ENCODE data around the gene AFF1. TPM values are rescaled to one million over a fixed set of nuclear protein-coding genes. Genes with fewer than 3 reads are reported as not detected.

The AFF1 gene
- total RNA-seq, 1 donor from 2014 or later, result 99.9 TPM

DNA sequence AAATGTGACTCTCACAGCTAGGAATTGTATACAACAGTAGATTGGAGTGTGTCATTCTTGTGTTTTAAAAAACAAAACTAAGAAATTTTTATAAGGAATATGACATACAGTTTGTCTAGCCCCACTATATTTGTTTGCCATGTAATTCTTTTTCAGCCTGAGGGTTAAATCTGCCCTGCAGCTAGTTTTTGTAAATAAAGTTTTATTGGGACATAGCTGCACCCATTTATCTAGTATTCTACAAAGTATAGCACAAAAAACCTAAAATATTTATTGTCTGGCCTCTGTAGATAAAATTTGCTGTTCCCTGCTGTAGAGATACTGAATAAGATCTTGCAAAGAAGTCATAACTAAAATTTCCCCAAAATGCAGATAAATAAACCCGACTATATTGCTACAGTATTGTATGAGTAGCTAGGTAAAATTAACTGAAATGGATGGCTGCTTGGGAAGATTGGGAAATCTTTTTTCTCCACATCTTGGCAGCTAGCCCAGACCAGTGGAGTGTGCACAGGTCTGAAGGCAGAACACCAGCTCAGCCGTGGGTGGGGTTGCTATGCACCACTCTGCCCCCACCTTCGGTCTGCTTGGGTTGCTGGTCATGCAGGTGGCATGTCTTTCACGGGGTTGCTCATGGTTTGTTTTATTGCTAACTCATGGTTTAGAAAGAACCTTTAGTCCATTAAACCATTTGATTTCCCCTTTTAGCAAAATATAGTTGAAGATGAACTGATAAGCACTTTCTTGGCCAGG is 157.8 kb downstream of the AFF1 start:
- H3K4me1 ChIP-seq, result peaks cover 43% of the 10 kb centered on the region
- H3K9me3 ChIP-seq, result no peaks in the 10 kb centered on the region
- no peak overlapping the region for H3K4me3 ChIP-seq
- no peaks in the 10 kb centered on the region for H3K27me3 ChIP-seq
- H3K27ac ChIP-seq, result no peak overlapping the region
- peaks cover 0 to 5% of the 10 kb centered on the region in 2 donors for H3K36me3 ChIP-seq
- intact Hi-C loops (cut with DNase I), result loop anchor here (5.0 kb wide), 1 partner anchor 170 kb away; no protein-coding TSS in a partner anchor
- TF ChIP-seq POLR2AphosphoS5 (IDR thresholded peaks at IDR 0.05; ENCODE audit: insufficient read depth in 1 of 2, low read depth in 1 of 2) (no peak), POLR2A (IDR thresholded peaks at IDR 0.05) (no peak)
- TF ChIP-seq, protein P1, sequence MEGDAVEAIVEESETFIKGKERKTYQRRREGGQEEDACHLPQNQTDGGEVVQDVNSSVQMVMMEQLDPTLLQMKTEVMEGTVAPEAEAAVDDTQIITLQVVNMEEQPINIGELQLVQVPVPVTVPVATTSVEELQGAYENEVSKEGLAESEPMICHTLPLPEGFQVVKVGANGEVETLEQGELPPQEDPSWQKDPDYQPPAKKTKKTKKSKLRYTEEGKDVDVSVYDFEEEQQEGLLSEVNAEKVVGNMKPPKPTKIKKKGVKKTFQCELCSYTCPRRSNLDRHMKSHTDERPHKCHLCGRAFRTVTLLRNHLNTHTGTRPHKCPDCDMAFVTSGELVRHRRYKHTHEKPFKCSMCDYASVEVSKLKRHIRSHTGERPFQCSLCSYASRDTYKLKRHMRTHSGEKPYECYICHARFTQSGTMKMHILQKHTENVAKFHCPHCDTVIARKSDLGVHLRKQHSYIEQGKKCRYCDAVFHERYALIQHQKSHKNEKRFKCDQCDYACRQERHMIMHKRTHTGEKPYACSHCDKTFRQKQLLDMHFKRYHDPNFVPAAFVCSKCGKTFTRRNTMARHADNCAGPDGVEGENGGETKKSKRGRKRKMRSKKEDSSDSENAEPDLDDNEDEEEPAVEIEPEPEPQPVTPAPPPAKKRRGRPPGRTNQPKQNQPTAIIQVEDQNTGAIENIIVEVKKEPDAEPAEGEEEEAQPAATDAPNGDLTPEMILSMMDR (IDR thresholded peaks at IDR 0.05), result no peak
- DNase-seq (ENCODE audit: extremely low spot score in 2 of 2), result no peak

DNA sequence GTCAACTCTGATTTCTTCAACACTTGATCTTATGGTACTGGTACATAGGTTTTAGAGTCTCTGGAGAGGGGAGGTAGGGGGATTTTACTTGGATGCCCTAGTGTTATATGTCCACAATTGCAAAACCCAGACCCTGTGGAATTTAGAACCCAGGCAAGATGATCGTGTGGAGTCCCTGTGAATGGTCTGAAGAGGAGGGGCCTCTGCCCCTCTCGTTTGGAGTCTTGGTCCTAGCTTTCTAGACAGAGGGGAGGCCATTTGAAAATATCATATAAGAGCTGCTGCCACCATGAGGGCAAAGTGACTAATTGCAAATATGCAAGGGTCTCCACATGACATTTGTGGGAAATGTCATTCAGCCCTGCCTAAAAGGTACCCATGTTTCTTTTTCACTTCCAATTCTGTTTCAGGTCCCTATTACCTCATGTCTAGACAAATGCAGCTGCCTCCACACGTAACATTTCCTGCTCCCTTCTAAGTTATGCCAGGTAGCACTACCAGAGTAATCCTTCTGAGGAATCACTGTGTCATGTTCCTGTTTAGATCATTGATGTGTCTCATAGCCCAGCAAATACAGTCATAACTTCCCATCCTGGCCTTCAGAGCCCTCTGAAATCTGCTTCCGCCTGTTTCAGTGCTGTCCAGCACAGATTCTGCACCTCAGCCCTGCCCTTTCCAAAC is 158.8 kb downstream of the AFF1 start:
- Histone ChIP-seq H3K4me3 (no peak overlapping the region), H3K9me3 (no peaks in the 10 kb centered on the region), H3K36me3 (peaks cover 0 to 5% of the 10 kb centered on the region in 2 donors), H3K4me1 (peaks cover 37% of the 10 kb centered on the region), H3K27ac (no peak overlapping the region), H3K27me3 (no peaks in the 10 kb centered on the region)
- TF ChIP-seq POLR2A (IDR thresholded peaks at IDR 0.05) (no peak), POLR2AphosphoS5 (IDR thresholded peaks at IDR 0.05; ENCODE audit: insufficient read depth in 1 of 2, low read depth in 1 of 2) (no peak)
- TF ChIP-seq, protein P1 (IDR thresholded peaks at IDR 0.05), result peak in 2 of 3 experiments; percentile 26 to 50
- intact Hi-C loops (cut with DNase I), result loop anchor here (5.0 kb wide), 1 partner anchor 171 kb away; no protein-coding TSS in a partner anchor
- no peak for DNase-seq (ENCODE audit: extremely low spot score in 2 of 2)

DNA sequence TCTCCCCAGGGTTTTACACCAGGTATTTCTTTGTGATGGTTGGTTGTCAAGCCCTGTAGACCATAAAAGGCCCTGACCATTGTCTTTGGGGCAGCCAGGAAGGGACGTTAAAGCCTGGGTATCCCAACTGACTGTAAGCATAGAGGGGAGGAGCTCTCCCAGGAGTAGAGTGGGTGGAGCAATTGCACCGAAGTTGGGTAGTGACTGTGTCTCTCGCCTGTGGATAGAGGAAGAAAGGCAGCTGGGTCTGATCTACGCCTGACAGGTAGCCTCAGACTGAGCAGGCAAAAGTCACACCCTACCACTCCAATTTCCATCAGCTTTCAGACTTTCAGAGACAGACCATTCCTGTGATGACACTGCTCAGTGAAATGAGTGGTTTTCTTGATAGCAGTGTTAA is 162.3 kb downstream of the AFF1 start:
- Histone ChIP-seq H3K36me3 (no peaks in the 10 kb centered on the region), H3K4me3 (no peak overlapping the region), H3K27ac (no peak overlapping the region), H3K9me3 (no peaks in the 10 kb centered on the region), H3K27me3 (no peaks in the 10 kb centered on the region), H3K4me1 (peaks cover 24% of the 10 kb centered on the region)
- intact Hi-C loops (cut with DNase I), result no loop called here
- no peak for DNase-seq (ENCODE audit: extremely low spot score in 2 of 2)
- TF ChIP-seq POLR2A (IDR thresholded peaks at IDR 0.05) (no peak), POLR2AphosphoS5 (IDR thresholded peaks at IDR 0.05; ENCODE audit: insufficient read depth in 1 of 2, low read depth in 1 of 2) (no peak)
- TF ChIP-seq, protein P1 (IDR thresholded peaks at IDR 0.05), result no peak

DNA sequence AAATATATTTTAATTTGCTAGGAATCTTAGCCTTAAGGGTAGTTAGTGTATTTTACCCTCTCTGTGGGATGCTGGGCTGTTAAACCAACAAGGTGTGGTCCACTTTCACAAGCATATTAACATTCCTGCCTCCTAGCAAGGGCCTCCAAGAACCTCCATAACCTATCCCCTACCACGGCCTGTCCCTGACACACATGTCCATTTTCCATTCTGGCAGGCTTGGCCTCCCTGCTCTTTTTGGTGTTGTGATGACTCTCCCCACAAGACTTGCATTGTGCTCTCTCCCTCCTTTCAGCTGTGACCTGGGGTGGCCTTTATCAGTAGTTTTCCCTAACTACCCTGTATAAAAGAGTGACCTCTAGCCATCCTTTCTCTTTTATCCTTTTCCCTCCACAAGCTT is 165.4 kb downstream of the AFF1 start:
- no peak overlapping the region for H3K4me3 ChIP-seq
- no peak for TF ChIP-seq POLR2A (IDR thresholded peaks at IDR 0.05)
- TF ChIP-seq, protein P1 (IDR thresholded peaks at IDR 0.05), result no peak
- TF ChIP-seq POLR2AphosphoS5 (IDR thresholded peaks at IDR 0.05; ENCODE audit: insufficient read depth in 1 of 2, low read depth in 1 of 2), result no peak

More for the DNA sequence above, 165.4 kb downstream of the AFF1 start:
- Histone ChIP-seq H3K4me1 (peaks cover 30% of the 10 kb centered on the region), H3K36me3 (no peaks in the 10 kb centered on the region), H3K27ac (no peak overlapping the region), H3K27me3 (no peaks in the 10 kb centered on the region), H3K9me3 (no peaks in the 10 kb centered on the region)
- intact Hi-C loops (cut with DNase I), result no loop called here
- no peak for DNase-seq (ENCODE audit: extremely low spot score in 2 of 2)
